K562 (cell line): ENCODE measurements around the gene TAP2. TPM values are rescaled to one million over a fixed set of nuclear protein-coding genes. Genes with fewer than 3 reads are reported as not detected.

Experiments used
- ATAC-seq: fragments of 200-7000 bp; cut with Tn5 transposase; 3 replicates; pipeline ENCODE4 v1.9.1; 2020; ENCODE audit warnings: moderate library complexity
- BruUV-seq: library from RNA; stranded (reverse); fragments of 400-500 nt; replicated peaks from 2 replicates; lab custom pipeline; 2021; lab: Mats Ljungman, UMichigan
- CTCF ChIA-PET: fragments of 300-600 bp; formaldehyde crosslinking; extraction: SDS; loops from one replicate; lab custom pipeline; 2021; ENCODE audit warnings: low intra/inter-chr PET ratio; lab: Yijun Ruan, JAX
- POLR2A ChIA-PET: fragments of 300-600, 350-650 bp; sonication (Branson Sonifier 250); formaldehyde crosslinking; extraction: SDS; loops from one replicate; lab custom pipeline; 2021; ENCODE audit warnings: antibody characterized with exemption, inconsistent platforms; lab: Yijun Ruan, JAX
- DNase-seq, 4 experiments: peaks; one replicate each; pipeline versions ENCODE4 v3.0.0 to v3.0.0-alpha.2; 2011 to 2018; ENCODE audit warnings: low spot score in 3 of 4, mixed read lengths in 3 of 4; ENCODE audit errors: extremely low read depth in 1 of 4
- FAIRE-seq: peaks from 2 replicates; lab custom pipeline; 2011; peaks lifted over from hg19 to GRCh38; lab: Jason Lieb, UNC
- H2AFZ ChIP-seq: 2 replicates; pipeline ENCODE4 v1.6.0; 2011; ENCODE audit warnings: low read depth, low read length, control low read depth, inconsistent platforms
- H3K27ac ChIP-seq: fragments of 200-600 bp; 3 replicates; pipeline ENCODE4 v1.8.0; 2011; ENCODE audit warnings: low read depth, mild to moderate bottlenecking, control low read depth, inconsistent platforms, low read length, moderate library complexity, mixed read lengths; ENCODE audit errors: extremely low read depth
- H3K27me3 ChIP-seq, 2 experiments: fragments of 300-600 bp in 1 of 2; 2 replicates in 1 of 2; 3 replicates in 1 of 2; pipeline versions ENCODE4 v1.6.0 to v1.8.0; 2011; ENCODE audit warnings: inconsistent platforms in 2 of 2, low read length in 2 of 2, mild to moderate bottlenecking in 1 of 2, mixed read lengths in 1 of 2, moderate library complexity in 1 of 2; ENCODE audit not compliant: control insufficient read depth in 2 of 2, insufficient read depth in 2 of 2
- H3K36me3 ChIP-seq: fragments of 300-600 bp; 3 replicates; pipeline ENCODE4 v1.8.0; 2011; ENCODE audit warnings: mild to moderate bottlenecking, low read length, inconsistent platforms; ENCODE audit not compliant: control insufficient read depth, insufficient read depth
- H3K4me1 ChIP-seq, 2 experiments: fragments of 200-600 bp in 1 of 2; replicated peaks in 1 of 2; 2 replicates in 1 of 2; 3 replicates in 1 of 2; pipeline versions ENCODE4 v1.5.1 to v1.8.0; 2011; ENCODE audit warnings: inconsistent platforms in 2 of 2, low read length in 2 of 2, mild to moderate bottlenecking in 1 of 2, mixed read lengths in 1 of 2, moderate library complexity in 1 of 2; ENCODE audit not compliant: control insufficient read depth in 2 of 2, insufficient read depth in 2 of 2
- H3K4me2 ChIP-seq: 2 replicates; pipeline ENCODE4 v1.6.1; 2011; ENCODE audit warnings: low read length, control low read depth, inconsistent platforms, mixed read lengths; ENCODE audit not compliant: insufficient read depth
- H3K4me3 ChIP-seq: fragments of 200-600 bp; sonication (generic), shearing (Covaris generic); 2 replicates; pipeline ENCODE4 v1.5.1; 2016; ENCODE audit warnings: control low read depth, inconsistent platforms
- H3K79me2 ChIP-seq: fragments of 200-600 bp; 3 replicates; pipeline ENCODE4 v1.8.0; 2011; ENCODE audit warnings: low read length, inconsistent platforms; ENCODE audit not compliant: control insufficient read depth, insufficient read depth
- H3K9ac ChIP-seq, 2 experiments: 2 replicates each; pipeline versions ENCODE4 v1.6.0 to v1.6.1; 2011; ENCODE audit warnings: low read depth in 2 of 2, low read length in 2 of 2, control low read depth in 1 of 2, inconsistent platforms in 1 of 2, mild to moderate bottlenecking in 1 of 2, mixed read lengths in 1 of 2; ENCODE audit not compliant: insufficient read depth in 1 of 2
- H3K9me1 ChIP-seq: one replicate; pipeline ENCODE4 v1.6.0; 2011; ENCODE audit warnings: inconsistent platforms, mild to moderate bottlenecking, low read length, moderate library complexity; ENCODE audit not compliant: control insufficient read depth, insufficient read depth
- H3K9me3 ChIP-seq: replicated peaks from 2 replicates; pipeline ENCODE4 v1.5.1; 2011; ENCODE audit warnings: low read depth, low read length, inconsistent platforms; ENCODE audit not compliant: control insufficient read depth, insufficient read depth
- H4K20me1 ChIP-seq: replicated peaks from 2 replicates; pipeline ENCODE4 v1.6.1; 2011; ENCODE audit warnings: low read length, inconsistent platforms, mixed read lengths; ENCODE audit not compliant: control insufficient read depth, insufficient read depth
- AFF4 ChIP-seq: sonication (generic); formaldehyde crosslinking; IDR thresholded peaks from 2 replicates; pipeline ENCODE4 v1.8.0; 2023; ENCODE audit warnings: mild to moderate bottlenecking, missing genetic modification reagents
- BMI1 ChIP-seq: fragments of 150-350 bp; IDR thresholded peaks from 2 replicates; pipeline ENCODE4 v1.6.1; 2014; ENCODE audit warnings: low read length
- CHCHD3 ChIP-seq: fragments of 250-450 bp; sonication (Bioruptor Pico); IDR thresholded peaks from 2 replicates; pipeline ENCODE4 v2.1.2; 2022; ENCODE audit warnings: mild to moderate bottlenecking
- DMBX1 ChIP-seq: fragments of 250-450 bp; sonication (Bioruptor Pico); IDR thresholded peaks from 2 replicates; pipeline ENCODE4 v1.8.0; 2022; ENCODE audit warnings: inconsistent platforms, mild to moderate bottlenecking, moderate library complexity, borderline replicate concordance
- DNMT1 ChIP-seq: fragments of 450-650 bp; IDR thresholded peaks from 2 replicates; pipeline ENCODE4 v1.6.1; 2016; ENCODE audit warnings: antibody characterized with exemption, mild to moderate bottlenecking
- KLF1 ChIP-seq: fragments of 450-650 bp; IDR thresholded peaks from 2 replicates; pipeline ENCODE4 v1.6.1; 2016; ENCODE audit warnings: missing genetic modification characterization, missing compliant biosample characterization
- MEF2A ChIP-seq: IDR thresholded peaks from 2 replicates; pipeline ENCODE4 v1.6.1; 2011; ENCODE audit warnings: low read depth, mild to moderate bottlenecking, low read length, moderate library complexity; ENCODE audit not compliant: control insufficient read depth
- NCOA4 ChIP-seq: fragments of 450-650 bp; IDR thresholded peaks from 2 replicates; pipeline ENCODE4 v1.6.1; 2018; ENCODE audit warnings: mild to moderate bottlenecking; ENCODE audit not compliant: partially characterized antibody
- NR2C2 ChIP-seq, 2 experiments: fragments of 200-800 bp in 1 of 2; sonication (Bioruptor generic) in 1 of 2; sonication (generic) in 1 of 2; formaldehyde crosslinking in 1 of 2; IDR thresholded peaks; 2 replicates each; pipeline versions ENCODE4 v1.6.1 to v1.8.0; 2016 to 2022; ENCODE audit warnings: mild to moderate bottlenecking in 1 of 2, missing compliant biosample characterization in 1 of 2, missing genetic modification characterization in 1 of 2, missing genetic modification reagents in 1 of 2
- POLR2AphosphoS2 ChIP-seq: IDR thresholded peaks from 2 replicates; pipeline ENCODE4 v1.6.1; 2012; ENCODE audit warnings: low read length, improper control_type of control experiment
- POU5F1 ChIP-seq: fragments of 150-350 bp; IDR thresholded peaks from 2 replicates; pipeline ENCODE4 v1.6.1; 2014; ENCODE audit warnings: borderline replicate concordance, low read length, low read depth, mild to moderate bottlenecking; ENCODE audit not compliant: partially characterized antibody
- TCF3 ChIP-seq: sonication (generic); formaldehyde crosslinking; IDR thresholded peaks from 2 replicates; pipeline ENCODE4 v1.4.0; 2020; ENCODE audit warnings: mild to moderate bottlenecking, missing genetic modification reagents
- TOE1 ChIP-seq, 2 experiments: fragments of 450-650 bp in 1 of 2; sonication (generic) in 1 of 2; formaldehyde crosslinking in 1 of 2; IDR thresholded peaks; 2 replicates each; pipeline versions ENCODE4 v1.7.1 to v1.8.0; 2016 to 2022; ENCODE audit warnings: borderline replicate concordance in 2 of 2, mild to moderate bottlenecking in 2 of 2, antibody characterized with exemption in 1 of 2, inconsistent platforms in 1 of 2, low read depth in 1 of 2, missing genetic modification reagents in 1 of 2, moderate library complexity in 1 of 2
- ZSCAN32 ChIP-seq: fragments of 450-650 bp; formaldehyde crosslinking; IDR thresholded peaks from 2 replicates; pipeline ENCODE4 v1.4.0; 2020; ENCODE audit warnings: mild to moderate bottlenecking, moderate library complexity
- WGBS: fragments of 100-300 bp; shearing (Covaris generic); methylation state at CpG from one replicate; pipeline ENCODE4 v1.1.6; 2016; ENCODE audit warnings: low coverage, mixed read lengths; ENCODE audit not compliant: insufficient coverage; ENCODE audit errors: missing lambda C conversion rate; 5-methylcytosine and 5-hydroxymethylcytosine counted together
- in situ Hi-C: fragments of 300-500 bp; cut with MboI; formaldehyde crosslinking; loops from 4 replicates; pipeline ENCODE4 v1.15.0; 2018; ENCODE audit warnings: inconsistent platforms, mixed read lengths
- intact Hi-C: fragments of 100-400 bp; cut with micrococcal nuclease; formaldehyde crosslinking; loops from 2 replicates; pipeline ENCODE4 v1.14.2; 2022
- polyA plus RNA-seq, 8 experiments: library from polyadenylated mRNA; depleted of rRNA in 4 of 8; stranded (reverse) in 5 of 8; unstranded in 3 of 8; fragments of >200 nt; fragmentation: Nextera tagmentation in 2 of 8; fragmentation: Illumina TruSeq in 1 of 8; extraction: Ambion mirVana in 2 of 8; extraction: Trizol in 1 of 8; gene quantifications; 2 replicates each; pipeline versions ENCODE4 v1.2.1 to v1.2.3, GENCODE V29; 2011 to 2014; ENCODE audit warnings: inconsistent platforms in 1 of 8, missing spikeins in 1 of 8
- total RNA-seq, 7 experiments: library from RNA; depleted of rRNA in 6 of 7; stranded (reverse); fragments of >200 nt in 6 of 7; fragmentation: Illumina TruSeq in 2 of 7; extraction: Trizol in 2 of 7; gene quantifications; 2 replicates each; pipeline versions ENCODE4 v1.2.1 to v1.2.3, GENCODE V29; 2011 to 2021; ENCODE audit warnings: low replicate concordance in 1 of 7
- TF ChIP-seq, protein P1 (sequence below): IDR thresholded peaks from 2 replicates; pipeline ENCODE4 v1.6.1; 2016; ENCODE audit warnings: missing genetic modification characterization, missing compliant biosample characterization

Gene TAP2
- total and polyA plus RNA-seq, 9 of the 15 experiments (the other 6 are each of a cell fraction or from before 2014, with no cell fraction given), result 2.0 to 53.5 (median 19.6) TPM

GRCh38 chr6:32830017-32830416, 8.5 kb downstream of the TAP2 start (continued):
- no peak for TF ChIP-seq AFF4 (CRISPR knock-in tag)
- no peak for TF ChIP-seq POU5F1
- no peak for TF ChIP-seq DNMT1
- no peak for TF ChIP-seq MEF2A

GRCh38 chr6:32829495-32829894, 9.0 kb downstream of the TAP2 start:
- intact Hi-C loops (loop anchor here (5.0 kb wide), 1 partner anchor 38 kb away; no protein-coding TSS in a partner anchor), in situ Hi-C loops (no loop called here)
- ChIA-PET CTCF (no interaction called here), POLR2A (interaction anchor here (0.7 kb wide), 1 partner anchor 147 kb away, joined by 3 read pairs; no protein-coding TSS in a partner anchor)
- H3K4me1 ChIP-seq, result no peaks in the 10 kb centered on the region
- H3K27ac ChIP-seq, result no peak overlapping the region
- H3K4me3 ChIP-seq, result no peak overlapping the region
- no peak overlapping the region for H2AFZ ChIP-seq
- no peaks in the 10 kb centered on the region for H3K79me2 ChIP-seq
- no TSS peak for BruUV-seq
- no peaks in the 10 kb centered on the region for H3K9me3 ChIP-seq
- H3K9ac ChIP-seq, result no peak overlapping the region; a peak in 1 of 4 replicates
- H3K4me2 ChIP-seq, result no peak overlapping the region
- H4K20me1 ChIP-seq, result no peaks in the 10 kb centered on the region
- H3K36me3 ChIP-seq, result peaks cover 54% of the 10 kb centered on the region
- no peaks in the 10 kb centered on the region for H3K27me3 ChIP-seq
- H3K9me1 ChIP-seq, result no peaks in the 10 kb centered on the region
- ATAC-seq (no peak), FAIRE-seq (no peak), DNase-seq (no peak)
- WGBS, result 83% methylated on average over 5 of the region's 7 CpGs
- TF ChIP-seq KLF1 (tag) (no peak), ZSCAN32 (CRISPR knock-in tag) (no peak), BMI1 (no peak), CHCHD3 (CRISPR knock-in tag) (no peak), TCF3 (CRISPR knock-in tag) (no peak), NCOA4 (no peak), DMBX1 (CRISPR knock-in tag) (no peak), TOE1 (IDR thresholded peaks at IDR 0.05; ENCODE audit: borderline replicate concordance) (no peak), TOE1 (CRISPR knock-in tag; IDR thresholded peaks at IDR 0.05; ENCODE audit: borderline replicate concordance, low read depth) (no peak), POLR2AphosphoS2 (no peak), NR2C2 (CRISPR knock-in tag; IDR thresholded peaks at IDR 0.05) (no peak), NR2C2 (tag; IDR thresholded peaks at IDR 0.05) (no peak)
- TF ChIP-seq, protein P1, sequence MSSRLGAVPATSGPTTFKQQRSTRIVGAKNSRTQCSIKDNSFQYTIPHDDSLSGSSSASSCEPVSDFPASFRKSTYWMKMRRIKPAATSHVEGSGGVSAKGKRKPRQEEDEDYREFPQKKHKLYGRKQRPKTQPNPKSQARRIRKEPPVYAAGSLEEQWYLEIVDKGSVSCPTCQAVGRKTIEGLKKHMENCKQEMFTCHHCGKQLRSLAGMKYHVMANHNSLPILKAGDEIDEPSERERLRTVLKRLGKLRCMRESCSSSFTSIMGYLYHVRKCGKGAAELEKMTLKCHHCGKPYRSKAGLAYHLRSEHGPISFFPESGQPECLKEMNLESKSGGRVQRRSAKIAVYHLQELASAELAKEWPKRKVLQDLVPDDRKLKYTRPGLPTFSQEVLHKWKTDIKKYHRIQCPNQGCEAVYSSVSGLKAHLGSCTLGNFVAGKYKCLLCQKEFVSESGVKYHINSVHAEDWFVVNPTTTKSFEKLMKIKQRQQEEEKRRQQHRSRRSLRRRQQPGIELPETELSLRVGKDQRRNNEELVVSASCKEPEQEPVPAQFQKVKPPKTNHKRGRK (tag), result no peak
